Lower leg skin (tissue), 3 donors: ENCODE data around the gene C12orf76.

ENCODE experiments used
- POLR2A ChIP-seq, 2 donors: fragments of 450-650 bp; IDR thresholded peaks; one replicate each; pipeline ENCODE4 v1.6.1; 2016 to 2017; ENCODE audit warnings: antibody characterized with exemption in 2 of 2, mild to moderate bottlenecking in 1 of 2, moderate library complexity in 1 of 2
- TF ChIP-seq, protein P1 (sequence below), 3 donors: fragments of 450-650 bp; IDR thresholded peaks; one replicate each; pipeline ENCODE4 v1.5.1; 2016; ENCODE audit warnings: antibody characterized with exemption in 3 of 3, mild to moderate bottlenecking in 3 of 3, moderate library complexity in 2 of 3

DNA sequence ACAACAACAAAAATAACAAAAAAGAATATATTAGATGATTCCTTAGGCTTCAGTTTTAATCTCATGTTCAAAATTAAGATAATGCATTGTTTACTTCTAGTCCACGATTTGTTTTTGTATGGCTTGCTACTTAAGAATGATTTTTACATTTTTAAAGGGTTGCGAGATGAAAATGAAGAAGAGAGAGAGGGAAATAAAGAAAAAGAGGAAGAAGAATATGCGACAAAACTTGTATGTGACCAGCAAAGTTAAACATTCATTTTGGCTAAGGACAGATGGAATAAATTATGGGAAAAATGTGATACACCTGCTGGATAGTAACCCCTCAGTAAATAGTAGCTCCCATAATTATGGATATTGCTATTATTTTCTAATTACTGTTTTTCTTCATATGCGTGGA is 50.9 kb downstream of the C12orf76 start:
- TF ChIP-seq, protein P1, sequence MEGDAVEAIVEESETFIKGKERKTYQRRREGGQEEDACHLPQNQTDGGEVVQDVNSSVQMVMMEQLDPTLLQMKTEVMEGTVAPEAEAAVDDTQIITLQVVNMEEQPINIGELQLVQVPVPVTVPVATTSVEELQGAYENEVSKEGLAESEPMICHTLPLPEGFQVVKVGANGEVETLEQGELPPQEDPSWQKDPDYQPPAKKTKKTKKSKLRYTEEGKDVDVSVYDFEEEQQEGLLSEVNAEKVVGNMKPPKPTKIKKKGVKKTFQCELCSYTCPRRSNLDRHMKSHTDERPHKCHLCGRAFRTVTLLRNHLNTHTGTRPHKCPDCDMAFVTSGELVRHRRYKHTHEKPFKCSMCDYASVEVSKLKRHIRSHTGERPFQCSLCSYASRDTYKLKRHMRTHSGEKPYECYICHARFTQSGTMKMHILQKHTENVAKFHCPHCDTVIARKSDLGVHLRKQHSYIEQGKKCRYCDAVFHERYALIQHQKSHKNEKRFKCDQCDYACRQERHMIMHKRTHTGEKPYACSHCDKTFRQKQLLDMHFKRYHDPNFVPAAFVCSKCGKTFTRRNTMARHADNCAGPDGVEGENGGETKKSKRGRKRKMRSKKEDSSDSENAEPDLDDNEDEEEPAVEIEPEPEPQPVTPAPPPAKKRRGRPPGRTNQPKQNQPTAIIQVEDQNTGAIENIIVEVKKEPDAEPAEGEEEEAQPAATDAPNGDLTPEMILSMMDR (IDR thresholded peaks at IDR 0.05): no peak
- TF ChIP-seq POLR2A (IDR thresholded peaks at IDR 0.05): no peak
